Endothelial cell of umbilical vein (primary cell): ENCODE measurements around the gene INTS1. TPM values are rescaled to one million over a fixed set of nuclear protein-coding genes. Genes with fewer than 3 reads are reported as not detected.
"Not testable (repeated sequence)": the region's sequence is repeated elsewhere in the genome, so short reads cannot be mapped to it uniquely, and the experiment has no call there.

Experiments used
- BruUV-seq: library from RNA; stranded (reverse); fragments of 400-500 nt; replicated peaks from 2 replicates; lab custom pipeline; 2021; lab: Mats Ljungman, UMichigan
- CTCF ChIA-PET: fragments of 300-600, 350-600 bp; sonication (Branson Sonifier 250); formaldehyde crosslinking; loops from one replicate; lab custom pipeline; 2021; ENCODE audit warnings: antibody characterized with exemption, inconsistent platforms; lab: Charles Lee
- POLR2A ChIA-PET: fragments of 300-600, 350-600 bp; sonication (Branson Sonifier 250); formaldehyde crosslinking; loops from one replicate; lab custom pipeline; 2021; ENCODE audit warnings: antibody characterized with exemption, inconsistent platforms; lab: Charles Lee
- DNase-seq: peaks from one replicate; pipeline ENCODE4 v3.0.0-alpha.2; 2011; ENCODE audit warnings: low read depth, low spot score
- FAIRE-seq: peaks from 2 replicates; lab custom pipeline; 2011; peaks lifted over from hg19 to GRCh38; lab: Jason Lieb, UNC
- H2AFZ ChIP-seq: 2 replicates; pipeline ENCODE4 v1.6.0; 2012; ENCODE audit warnings: low read depth, low read length, control low read depth, inconsistent platforms
- H3K27ac ChIP-seq: 2 replicates; pipeline ENCODE4 v1.5.1; 2011; ENCODE audit warnings: low read depth, mild to moderate bottlenecking, control low read depth, low read length, moderate library complexity; ENCODE audit not compliant: insufficient read depth
- H3K27me3 ChIP-seq, 2 experiments: 2 replicates each; pipeline versions ENCODE4 v1.6.0 to v1.6.1; 2011; ENCODE audit warnings: low read length in 2 of 2, mixed read lengths in 1 of 2; ENCODE audit not compliant: control insufficient read depth in 2 of 2, insufficient read depth in 2 of 2
- H3K36me3 ChIP-seq, 2 experiments: 2 replicates in 1 of 2; 3 replicates in 1 of 2; pipeline ENCODE4 v1.5.1; 2011; ENCODE audit warnings: low read length in 2 of 2, mild to moderate bottlenecking in 1 of 2, moderate library complexity in 1 of 2; ENCODE audit not compliant: control insufficient read depth in 2 of 2, insufficient read depth in 2 of 2; ENCODE audit errors: extremely low read depth in 1 of 2
- H3K4me1 ChIP-seq: 3 replicates; pipeline ENCODE4 v1.5.1; 2011; ENCODE audit warnings: mild to moderate bottlenecking, low read length; ENCODE audit not compliant: control insufficient read depth, insufficient read depth; ENCODE audit errors: extremely low read depth
- H3K4me2 ChIP-seq: 2 replicates; pipeline ENCODE4 v1.6.1; 2011; ENCODE audit warnings: low read length, control low read depth, mixed read lengths; ENCODE audit not compliant: insufficient read depth
- H3K4me3 ChIP-seq, 3 experiments: fragments of 200-600 bp in 1 of 3; sonication (generic), shearing (Covaris generic) in 1 of 3; replicated peaks in 1 of 3; 2 replicates each; pipeline ENCODE4 v1.5.1; 2011 to 2016; ENCODE audit warnings: control low read depth in 3 of 3, low read length in 3 of 3, mild to moderate bottlenecking in 2 of 3, inconsistent platforms in 1 of 3, low read depth in 1 of 3, moderate library complexity in 1 of 3; ENCODE audit not compliant: insufficient read depth in 1 of 3
- H3K79me2 ChIP-seq: 2 replicates; pipeline ENCODE4 v1.6.0; 2012; ENCODE audit warnings: low read length, inconsistent platforms; ENCODE audit not compliant: control insufficient read depth, insufficient read depth
- H3K9ac ChIP-seq: replicated peaks from 2 replicates; pipeline ENCODE3; 2011; ENCODE audit warnings: low read length, control low read depth; ENCODE audit not compliant: insufficient read depth; ENCODE audit errors: extremely low read depth
- H3K9me1 ChIP-seq: replicated peaks from 3 replicates; pipeline ENCODE4 v1.6.0; 2011; ENCODE audit warnings: mild to moderate bottlenecking, low read length; ENCODE audit not compliant: control insufficient read depth, insufficient read depth; ENCODE audit errors: extremely low read depth
- H3K9me3 ChIP-seq: replicated peaks from 2 replicates; pipeline ENCODE4 v1.5.1; 2012; ENCODE audit warnings: low read length, inconsistent platforms; ENCODE audit not compliant: control insufficient read depth, insufficient read depth
- H4K20me1 ChIP-seq: replicated peaks from 2 replicates; pipeline ENCODE3; 2011; ENCODE audit warnings: mild to moderate bottlenecking, low read length; ENCODE audit not compliant: control insufficient read depth, insufficient read depth; ENCODE audit errors: extremely low read depth
- EZH2 ChIP-seq: IDR thresholded peaks from 2 replicates; pipeline ENCODE4 v1.6.1; 2012; ENCODE audit warnings: borderline replicate concordance, low read depth, mild to moderate bottlenecking, moderate library complexity, low read length, inconsistent platforms; ENCODE audit not compliant: severe bottlenecking
- FOS ChIP-seq: IDR thresholded peaks from 2 replicates; pipeline ENCODE4 v1.6.1; 2011; ENCODE audit warnings: mild to moderate bottlenecking, low read length, moderate library complexity, borderline replicate concordance; ENCODE audit not compliant: insufficient read depth
- GATA2 ChIP-seq: IDR thresholded peaks from 2 replicates; pipeline ENCODE4 v1.7.0; 2011; ENCODE audit warnings: low read depth, mild to moderate bottlenecking, moderate library complexity, mixed read lengths, low read length; ENCODE audit not compliant: insufficient read length, insufficient read depth
- JUN ChIP-seq: IDR thresholded peaks from 2 replicates; pipeline ENCODE4 v1.6.1; 2011; ENCODE audit warnings: borderline replicate concordance, low read depth; ENCODE audit not compliant: insufficient read length, insufficient read depth
- MAX ChIP-seq: IDR thresholded peaks from 2 replicates; pipeline ENCODE4 v1.6.1; 2011; ENCODE audit not compliant: insufficient read depth, insufficient read length
- MYC ChIP-seq: IDR thresholded peaks from one replicate; pipeline ENCODE4 v1.6.1; 2011; ENCODE audit warnings: mild to moderate bottlenecking, low read depth, low read length
- POLR2A ChIP-seq: IDR thresholded peaks from 2 replicates; pipeline ENCODE4 v1.6.1; 2012; ENCODE audit warnings: low read depth, mild to moderate bottlenecking, control low read depth, low read length
- POLR2AphosphoS5 ChIP-seq: IDR thresholded peaks from 2 replicates; pipeline ENCODE4 v1.6.1; 2012; ENCODE audit warnings: low read depth, mild to moderate bottlenecking, control low read depth, low read length, moderate library complexity; ENCODE audit not compliant: insufficient read depth
- dilution Hi-C: fragments of 300-500 bp; cut with MboI; formaldehyde crosslinking; loops from one replicate; pipeline ENCODE4 v1.15.0; 2019; ENCODE audit warnings: low sequenced_read_pairs; ENCODE audit not compliant: extremely low pct_ligation_motif_present
- intact Hi-C: fragments of 100-400 bp; cut with micrococcal nuclease; formaldehyde crosslinking; loops from one replicate; pipeline ENCODE4 v1.10.0; 2022
- polyA plus RNA-seq, 4 experiments: library from polyadenylated mRNA; depleted of rRNA in 3 of 4; stranded (reverse) in 3 of 4; unstranded in 1 of 4; fragments of >200 nt; gene quantifications; 2 replicates each; pipeline versions ENCODE4 v1.2.1 to v1.2.3, GENCODE V29; 2011 to 2012; ENCODE audit warnings: missing spikeins in 1 of 4
- total RNA-seq: library from RNA; stranded (reverse); gene quantifications from 2 replicates; pipeline ENCODE4 v1.2.3, GENCODE V29; 2021
- TF ChIP-seq, protein P1 (sequence below), 2 donors: IDR thresholded peaks; 1 replicate in 1 of 2; 2 replicates in 1 of 2; pipeline ENCODE4 v1.5.1; 2011; ENCODE audit warnings: low read length in 2 of 2, mild to moderate bottlenecking in 2 of 2, moderate library complexity in 2 of 2, control low read depth in 1 of 2, inconsistent platforms in 1 of 2, low read depth in 1 of 2; ENCODE audit not compliant: insufficient read depth in 1 of 2; ENCODE audit errors: extremely low read depth in 1 of 2

The INTS1 gene
- total and polyA plus RNA-seq, 2 donors (not counting 3 experiments of a cell fraction or from before 2014, with no cell fraction given): 57.8 to 116 TPM

DNA sequence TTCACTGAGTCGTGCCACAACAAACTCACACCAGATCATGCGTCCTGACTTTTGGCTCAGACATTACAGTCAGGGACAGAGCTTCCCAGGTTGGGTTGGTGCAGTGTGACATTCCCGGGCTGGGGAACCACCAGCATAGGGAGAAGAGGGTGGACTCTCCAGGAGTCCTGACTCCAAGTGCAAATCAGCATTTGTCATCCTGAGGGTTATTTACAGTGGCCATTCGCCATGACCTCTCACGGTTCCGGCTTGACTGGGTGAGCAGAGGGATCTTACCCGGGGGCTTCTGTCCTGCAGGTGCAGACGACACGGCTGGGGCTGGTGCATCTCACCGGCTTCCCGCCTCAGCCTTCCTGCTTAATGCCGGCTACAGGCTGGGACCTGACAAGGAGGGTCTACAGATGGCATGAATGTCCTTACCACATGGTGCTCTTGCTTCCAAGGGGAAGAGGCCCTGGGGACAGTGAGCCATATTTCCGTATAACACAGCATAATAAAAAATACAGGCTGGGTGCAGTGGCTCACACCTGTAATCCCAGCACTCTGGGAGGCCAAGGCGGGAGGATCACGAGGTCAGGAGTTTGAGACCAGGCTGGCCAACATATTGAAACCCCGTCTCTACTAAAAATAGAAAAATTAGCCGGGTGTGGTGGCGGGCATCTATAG lies 12.5 kb upstream of the INTS1 start:
- Histone ChIP-seq H2AFZ (no peak overlapping the region), H3K36me3 (no peaks in the 10 kb centered on the region), H3K27ac (no peak overlapping the region), H3K4me2 (no peak overlapping the region), H3K9ac (no peak overlapping the region), H4K20me1 (no peaks in the 10 kb centered on the region), H3K4me1 (peaks cover 18% of the 10 kb centered on the region), H3K9me1 (no peaks in the 10 kb centered on the region), H3K9me3 (no peaks in the 10 kb centered on the region), H3K4me3 (no peak overlapping the region), H3K79me2 (no peaks in the 10 kb centered on the region), H3K27me3 (no peaks in the 10 kb centered on the region)
- no TSS peak for BruUV-seq
- intact Hi-C loops: no loop called here
- ChIA-PET CTCF (no interaction called here), POLR2A (no interaction called here)
- dilution Hi-C loops: no loop called here
- DNase-seq (no peak), FAIRE-seq (no peak)
- TF ChIP-seq MAX: no peak
- TF ChIP-seq POLR2A: no peak
- TF ChIP-seq JUN: no peak
- no peak for TF ChIP-seq POLR2AphosphoS5
- TF ChIP-seq EZH2: no peak
- TF ChIP-seq, protein P1, sequence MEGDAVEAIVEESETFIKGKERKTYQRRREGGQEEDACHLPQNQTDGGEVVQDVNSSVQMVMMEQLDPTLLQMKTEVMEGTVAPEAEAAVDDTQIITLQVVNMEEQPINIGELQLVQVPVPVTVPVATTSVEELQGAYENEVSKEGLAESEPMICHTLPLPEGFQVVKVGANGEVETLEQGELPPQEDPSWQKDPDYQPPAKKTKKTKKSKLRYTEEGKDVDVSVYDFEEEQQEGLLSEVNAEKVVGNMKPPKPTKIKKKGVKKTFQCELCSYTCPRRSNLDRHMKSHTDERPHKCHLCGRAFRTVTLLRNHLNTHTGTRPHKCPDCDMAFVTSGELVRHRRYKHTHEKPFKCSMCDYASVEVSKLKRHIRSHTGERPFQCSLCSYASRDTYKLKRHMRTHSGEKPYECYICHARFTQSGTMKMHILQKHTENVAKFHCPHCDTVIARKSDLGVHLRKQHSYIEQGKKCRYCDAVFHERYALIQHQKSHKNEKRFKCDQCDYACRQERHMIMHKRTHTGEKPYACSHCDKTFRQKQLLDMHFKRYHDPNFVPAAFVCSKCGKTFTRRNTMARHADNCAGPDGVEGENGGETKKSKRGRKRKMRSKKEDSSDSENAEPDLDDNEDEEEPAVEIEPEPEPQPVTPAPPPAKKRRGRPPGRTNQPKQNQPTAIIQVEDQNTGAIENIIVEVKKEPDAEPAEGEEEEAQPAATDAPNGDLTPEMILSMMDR (IDR thresholded peaks at IDR 0.05; ENCODE audit: extremely low read depth in 1 of 2, insufficient read depth in 1 of 2, low read depth in 1 of 2, low read length in 2 of 2): no peak
- TF ChIP-seq MYC: no peak
- TF ChIP-seq FOS: no peak
- no peak for TF ChIP-seq GATA2

GRCh38 chr7:1515509-1515967 lies 11.3 kb upstream of the INTS1 start:
- H3K4me2 ChIP-seq, H3K79me2 ChIP-seq, H3K27ac ChIP-seq, H2AFZ ChIP-seq, H3K4me3 ChIP-seq, H3K9me1 ChIP-seq, H4K20me1 ChIP-seq, dilution Hi-C loops, DNase-seq, BruUV-seq, H3K27me3 ChIP-seq, intact Hi-C loops, H3K36me3 ChIP-seq, H3K9ac ChIP-seq, POLR2A ChIA-PET, H3K9me3 ChIP-seq, FAIRE-seq: not testable (repeated sequence)
- CTCF ChIA-PET: interaction anchor here (1.3 kb wide), 1 partner anchor 22 kb away, joined by 3 read pairs; no protein-coding TSS in a partner anchor
- H3K4me1 ChIP-seq: peaks cover 15% of the 10 kb centered on the region
